GM19328 (cell line): ENCODE measurements around the gene JAKMIP3.

Experiments
- ATAC-seq: cut with Tn5 transposase; IDR thresholded peaks from one replicate; pipeline ENCODE4 v1.9.1; 2021; ENCODE audit warnings: mild to moderate bottlenecking, moderate library complexity; ENCODE audit not compliant: unreplicated experiment

JAKMIP3 gene

DNA sequence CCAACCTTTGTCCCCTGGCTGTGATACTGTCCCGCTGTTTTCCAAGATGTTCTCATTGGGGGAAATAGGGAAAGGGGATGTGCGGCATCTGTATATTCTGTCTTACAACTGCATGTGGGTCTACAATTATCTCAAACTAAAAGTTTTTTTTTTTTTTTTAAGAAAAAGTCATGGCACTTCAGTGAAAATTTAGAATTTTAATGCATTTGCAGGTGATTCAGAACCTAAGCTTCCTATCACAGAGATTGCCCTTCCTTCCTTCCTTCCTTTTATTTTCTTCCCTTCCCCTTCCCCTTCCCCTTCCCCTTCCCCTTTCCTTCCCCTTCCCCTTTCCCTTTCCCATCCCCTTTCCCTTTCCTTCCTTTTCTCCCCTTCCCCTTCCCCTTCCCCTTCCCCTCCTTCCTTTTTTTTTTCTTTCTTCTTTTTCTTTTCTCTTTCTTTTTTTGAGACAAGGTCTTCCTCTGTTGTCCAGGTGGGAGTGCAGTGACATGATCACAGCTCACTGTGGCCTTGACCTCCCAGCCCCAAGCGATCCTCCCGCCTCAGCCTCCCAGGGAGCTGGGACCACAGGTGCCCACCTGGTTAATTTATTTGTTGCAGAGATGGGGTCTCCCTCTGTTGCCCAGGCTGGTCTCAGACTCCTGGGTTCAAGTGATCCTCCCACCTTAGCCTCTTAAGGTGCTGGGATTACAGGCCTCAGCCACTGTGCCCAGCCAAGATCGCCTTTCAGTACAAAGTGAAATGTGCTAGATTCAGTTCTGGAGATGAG, 32.0 kb downstream of the JAKMIP3 start:
- ATAC-seq: no peak

DNA sequence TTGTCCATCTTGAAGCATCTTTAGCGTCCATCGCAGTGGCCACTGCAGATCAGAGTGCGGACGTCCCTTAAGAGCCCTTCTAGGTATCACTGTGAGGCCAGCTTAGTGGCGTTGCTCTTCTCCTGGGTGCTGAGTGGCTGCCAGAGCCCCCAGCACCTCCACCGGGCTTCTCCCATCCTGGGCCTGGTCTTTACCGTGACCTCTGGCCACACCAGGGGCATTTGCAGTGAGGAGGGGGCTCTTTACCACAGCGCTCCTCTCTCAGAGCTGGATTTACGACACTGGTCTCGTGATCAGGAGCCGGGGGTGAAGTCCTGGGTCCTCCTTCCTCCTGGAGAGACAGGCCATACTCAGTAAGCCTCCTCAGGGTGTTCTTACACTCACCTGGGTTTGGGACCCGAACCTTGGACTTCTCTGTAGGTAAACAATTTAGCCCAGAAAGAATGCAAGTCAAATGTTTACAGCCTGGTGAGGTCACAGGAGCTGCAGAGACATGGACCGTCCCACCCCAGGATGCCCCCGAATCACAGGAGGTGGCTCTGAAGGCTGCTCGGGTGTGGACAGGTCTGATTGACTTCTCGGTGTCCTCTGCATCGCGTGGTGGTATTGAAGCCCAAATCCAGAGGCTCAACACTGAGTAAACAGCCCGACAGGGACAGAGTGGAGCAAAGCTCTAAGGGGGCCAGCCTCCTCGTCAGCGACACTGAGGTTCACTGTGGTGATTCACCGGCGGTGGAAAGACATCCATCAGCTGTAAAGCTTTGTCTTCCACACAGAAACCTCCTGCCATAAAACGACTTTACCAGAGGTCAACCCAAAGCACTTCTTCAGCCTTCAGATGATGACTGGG, 33.0 kb downstream of the JAKMIP3 start:
- ATAC-seq: no peak

- no peak for ATAC-seq
Observed at GRCh38 chr10:132099389-132100090, 33.8 kb downstream of the JAKMIP3 start.

DNA sequence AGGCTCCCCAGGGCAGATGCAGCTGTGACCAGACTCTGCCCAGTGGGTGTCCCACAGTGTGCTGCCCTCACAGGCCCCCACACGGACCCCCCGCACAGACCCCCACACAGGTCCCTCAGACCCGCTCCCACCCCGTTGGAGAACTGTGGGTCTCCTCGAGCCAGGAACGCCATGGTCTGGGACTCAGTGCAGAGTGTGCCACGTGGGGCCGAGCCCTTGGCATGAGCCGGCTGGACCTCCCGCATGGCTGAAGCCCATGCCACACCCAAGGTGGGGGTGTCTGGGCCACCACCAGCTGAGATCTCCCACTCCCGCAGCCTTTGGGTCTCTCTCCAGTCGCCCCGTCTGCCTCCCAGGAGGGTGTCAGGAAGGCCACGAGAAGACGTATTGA, 34.3 kb downstream of the JAKMIP3 start:
- no peak for ATAC-seq

DNA sequence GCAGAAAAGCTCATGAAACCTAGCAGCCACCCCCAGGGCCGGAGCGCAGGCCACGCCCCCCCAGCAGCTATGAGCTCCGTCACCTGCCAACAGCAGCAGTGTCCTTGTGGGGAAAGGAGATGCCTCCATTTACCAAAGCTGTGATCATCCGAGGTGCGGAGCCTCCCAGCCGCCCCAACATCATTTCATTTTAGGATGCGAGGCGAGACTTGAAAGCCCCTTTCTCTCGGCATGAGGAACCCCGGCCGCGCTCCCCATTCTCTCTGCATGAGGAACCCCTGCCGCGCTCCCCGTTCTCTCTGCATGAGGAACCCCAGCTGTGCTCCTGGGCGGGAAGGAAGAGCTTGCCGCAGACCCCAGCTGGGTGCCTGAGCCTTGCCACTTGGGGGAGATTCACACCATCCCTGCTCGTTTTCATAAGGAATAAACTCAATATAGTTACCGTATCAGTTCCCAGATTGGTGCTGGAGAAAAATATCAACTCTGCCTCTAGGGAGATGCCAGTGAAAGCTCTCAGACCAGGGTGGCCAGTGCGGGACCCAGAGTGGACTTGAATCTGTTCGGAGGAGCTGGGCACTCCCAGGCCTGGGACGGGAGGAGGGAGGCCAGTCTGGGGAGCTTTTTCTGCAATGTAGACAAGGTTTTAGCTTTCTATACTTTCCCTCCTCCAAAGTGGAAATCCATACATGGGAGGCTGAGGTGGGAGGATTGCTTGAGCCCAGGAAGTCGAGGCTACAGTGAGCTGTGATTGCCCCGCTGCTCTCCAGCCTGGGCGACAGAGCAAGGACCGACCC, 35.0 kb downstream of the JAKMIP3 start:
- ATAC-seq: no peak

- ATAC-seq: no peak
Observed at GRCh38 chr10:132101529-132101928, 35.8 kb downstream of the JAKMIP3 start.

DNA sequence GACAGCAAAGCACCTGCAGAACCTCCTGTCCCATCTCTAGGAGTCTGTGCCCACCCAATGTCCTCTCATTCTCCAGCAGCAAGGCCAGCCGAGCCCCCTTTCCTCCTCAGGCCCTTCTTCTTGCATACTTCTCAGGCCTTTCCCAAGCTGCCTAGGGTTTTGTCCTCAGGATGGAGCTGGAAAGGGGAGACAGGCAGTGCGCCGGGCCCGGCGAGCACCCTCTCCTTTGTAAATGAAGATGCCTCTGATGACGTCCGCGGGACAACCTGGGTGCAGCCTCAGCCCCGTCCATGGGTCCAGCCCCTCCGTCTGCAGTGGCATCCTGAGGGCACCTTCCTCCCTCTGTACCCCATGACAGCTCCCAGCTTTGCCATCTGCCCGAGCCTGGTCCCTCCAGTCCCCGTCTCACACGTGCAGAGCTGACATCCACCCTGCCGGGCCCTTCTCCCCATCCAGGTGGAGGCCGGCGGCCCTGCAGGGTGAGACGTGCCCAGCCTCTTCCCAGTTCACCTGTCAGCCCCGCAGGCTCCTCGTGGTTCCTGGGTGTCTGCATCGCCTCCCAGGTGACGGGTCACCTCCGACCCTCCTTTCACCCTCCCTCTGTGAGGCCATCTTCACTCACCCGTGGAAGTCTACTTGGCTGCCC, 36.4 kb downstream of the JAKMIP3 start:
- no peak for ATAC-seq

DNA sequence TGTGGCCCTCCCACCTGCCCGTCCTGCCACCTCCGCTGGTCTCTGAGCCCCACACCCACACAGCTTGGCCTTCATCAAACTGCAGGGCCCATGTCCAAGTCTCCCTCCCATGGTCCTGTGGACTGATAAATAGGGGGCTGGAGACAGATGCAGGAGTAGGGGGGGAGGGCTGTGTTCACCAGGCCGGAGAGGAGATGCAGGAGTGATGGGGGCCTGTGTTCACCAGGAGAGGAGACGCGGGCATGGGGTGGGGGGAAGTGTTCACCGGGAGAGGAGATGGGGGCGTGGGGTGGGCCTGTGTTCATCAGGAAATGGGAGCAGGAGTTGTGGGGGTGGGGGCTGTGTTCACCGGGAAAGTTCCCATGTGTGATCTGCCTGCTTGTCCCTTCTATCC, 37.0 kb downstream of the JAKMIP3 start:
- no peak for ATAC-seq

GRCh38 chr10:132103116-132103910, 37.6 kb downstream of the JAKMIP3 start:
- ATAC-seq: no peak

DNA sequence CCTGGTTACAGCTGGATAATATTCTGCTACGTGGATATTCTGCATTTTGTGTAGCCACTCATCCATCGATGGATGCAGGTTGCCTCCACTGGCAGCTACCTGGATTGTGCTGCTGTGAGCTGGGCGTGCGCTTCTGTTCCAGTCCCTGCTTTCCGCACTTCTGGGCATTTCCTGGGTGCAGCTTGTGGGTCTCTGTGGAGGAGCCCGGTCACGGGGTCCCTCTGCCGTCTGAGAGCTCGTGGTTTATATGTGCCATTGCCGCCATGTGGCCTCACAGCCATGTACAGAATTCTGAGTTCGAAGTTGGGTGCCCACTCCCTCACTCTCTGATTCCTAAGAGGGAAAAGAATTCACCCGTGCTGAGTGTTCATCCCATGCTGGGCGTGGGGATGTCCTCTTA, 38.3 kb downstream of the JAKMIP3 start:
- ATAC-seq: no peak

DNA sequence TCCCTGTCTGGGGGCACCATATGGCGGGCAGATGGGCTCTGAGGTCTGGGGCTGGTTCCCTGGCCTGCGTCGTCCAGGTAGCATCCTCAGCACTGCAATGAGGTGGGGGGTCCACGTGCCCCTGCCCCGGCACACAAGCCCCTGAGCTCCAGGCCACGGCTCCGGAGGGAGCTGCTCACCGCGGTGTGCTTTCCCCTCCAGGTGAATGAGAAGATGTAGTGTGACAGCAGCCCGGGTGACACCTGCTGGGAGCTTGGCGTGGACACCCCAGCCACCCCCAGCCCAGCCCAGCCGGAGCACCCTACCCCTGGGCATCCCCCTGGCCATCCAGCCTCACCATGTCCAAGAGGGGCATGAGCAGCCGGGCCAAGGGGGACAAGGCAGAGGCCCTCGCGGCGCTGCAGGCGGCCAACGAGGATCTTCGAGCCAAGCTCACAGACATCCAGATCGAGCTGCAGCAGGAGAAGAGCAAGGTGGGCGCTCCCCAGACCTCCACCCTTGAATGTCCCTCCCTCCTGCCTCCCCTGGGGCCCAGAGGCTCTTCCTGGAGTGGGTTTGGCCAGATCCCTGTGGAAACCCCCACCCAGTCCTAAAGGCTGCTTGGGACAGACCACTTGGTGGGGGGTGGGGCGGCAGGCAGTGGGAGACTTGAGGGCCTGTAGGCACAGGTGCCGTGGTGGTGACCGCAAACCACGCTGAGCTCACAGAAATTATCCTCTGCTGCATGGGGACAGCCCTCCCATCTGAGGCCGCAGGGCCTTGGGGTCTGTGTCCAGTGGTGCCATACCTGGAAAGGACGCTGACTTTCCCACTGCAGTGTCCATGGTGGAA, 38.9 kb downstream of the JAKMIP3 start:
- no peak for ATAC-seq

- ATAC-seq: no peak
Observed at GRCh38 chr10:132105302-132105995, 39.7 kb downstream of the JAKMIP3 start.

GRCh38 chr10:132106431-132106830, 40.7 kb downstream of the JAKMIP3 start:
- no peak for ATAC-seq

DNA sequence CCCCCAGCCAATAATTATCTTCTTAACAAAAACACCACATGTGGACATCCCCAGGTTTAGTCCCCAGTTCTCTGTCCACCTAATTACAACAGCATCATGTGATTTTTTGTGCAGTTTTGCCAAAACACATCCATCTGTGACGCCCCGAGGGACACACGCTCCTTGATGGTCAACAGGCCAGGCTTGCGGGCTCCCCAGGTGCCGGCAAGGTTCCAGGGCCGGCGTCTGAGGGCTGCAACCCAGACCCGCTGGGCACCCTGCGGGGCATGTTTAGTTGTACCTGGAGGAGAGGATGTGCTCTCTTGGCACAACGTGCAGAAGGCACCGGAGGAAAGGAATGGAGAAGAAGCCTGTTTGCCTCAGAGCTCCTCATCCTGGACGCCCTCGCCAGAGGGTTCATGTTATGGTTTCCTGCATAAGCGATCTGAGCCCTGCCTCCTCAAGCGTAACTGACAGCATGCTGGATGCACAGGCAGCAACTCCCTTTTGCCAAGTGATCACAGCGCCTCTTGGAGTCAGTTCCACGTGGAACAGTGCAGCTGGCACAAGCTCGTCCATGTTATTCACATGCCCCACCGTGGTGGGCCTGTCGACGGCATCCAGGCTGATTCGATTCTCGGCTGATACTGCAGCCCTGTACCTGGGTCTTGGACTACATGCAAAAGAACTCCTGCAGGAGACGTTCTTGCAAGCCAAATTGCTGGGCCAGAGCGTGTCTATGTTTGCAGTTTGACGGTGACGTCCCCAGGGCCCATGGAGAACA, 41.6 kb downstream of the JAKMIP3 start:
- no peak for ATAC-seq

GRCh38 chr10:132107949-132108877, 42.5 kb downstream of the JAKMIP3 start:
- ATAC-seq: no peak
